Gastroesophageal sphincter (tissue), 3 donors: ENCODE measurements around the gene LMTK3.

Experiments used
- CTCF ChIP-seq, 4 experiments: fragments of 200-600 bp in 2 of 4; fragments of 450-650 bp in 2 of 4; sonication (generic) in 1 of 4; IDR thresholded peaks; one replicate each; pipeline ENCODE4 v1.5.1; 2017 to 2019; ENCODE audit warnings: antibody characterized with exemption in 4 of 4, mild to moderate bottlenecking in 2 of 4, moderate library complexity in 2 of 4
- POLR2A ChIP-seq, 2 donors: fragments of 450-650 bp; IDR thresholded peaks; one replicate each; pipeline ENCODE4 v1.6.1; 2017; ENCODE audit warnings: antibody characterized with exemption in 2 of 2, mild to moderate bottlenecking in 2 of 2, moderate library complexity in 1 of 2

- TF ChIP-seq CTCF (IDR thresholded peaks at IDR 0.05) = peak in 3 of 4 experiments; percentile 88 to 97 (median 89)
- TF ChIP-seq POLR2A (IDR thresholded peaks at IDR 0.05) = no peak
These were observed 21.9 kb downstream of the LMTK3 start for GRCh38 chr19:48489608-48490216.
